Measurements from ENCODE around the gene TOP1.

DNA sequence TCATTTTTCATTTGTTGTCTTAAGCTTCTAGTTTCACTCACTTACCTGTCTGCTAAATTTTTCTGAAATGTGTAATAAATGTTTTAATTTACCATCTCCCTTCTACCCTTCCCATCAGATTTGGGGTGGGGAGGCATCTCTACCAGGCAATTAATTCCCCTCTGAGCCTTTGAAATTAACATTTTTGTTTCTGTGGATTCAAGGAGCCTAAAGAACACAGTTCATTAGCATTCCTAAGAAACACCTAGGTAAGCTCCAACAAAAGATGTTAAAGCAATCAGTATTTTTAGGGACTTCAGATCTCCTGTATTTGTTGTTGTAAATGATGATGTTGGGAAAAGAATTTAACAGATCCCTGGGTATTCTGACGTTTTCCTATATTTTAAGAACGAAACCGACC is 6.6 kb downstream of the TOP1 start:
- TF ChIP-seq CTCF (conservative IDR thresholded peaks at IDR 0.05; ENCODE audit: low read depth, low read length) (no peak), EZH2 (IDR thresholded peaks at IDR 0.05; ENCODE audit: borderline replicate concordance, low read depth, low read length, poor library complexity, severe bottlenecking) (no peak)
